HG02943 (cell line): Measurements from ENCODE around the gene SCCPDH.

Experiments
- ATAC-seq: cut with Tn5 transposase; IDR thresholded peaks from one replicate; pipeline ENCODE4 v1.9.1; 2021; ENCODE audit warnings: mild to moderate bottlenecking, low read depth, moderate library complexity; ENCODE audit not compliant: unreplicated experiment

SCCPDH gene

DNA sequence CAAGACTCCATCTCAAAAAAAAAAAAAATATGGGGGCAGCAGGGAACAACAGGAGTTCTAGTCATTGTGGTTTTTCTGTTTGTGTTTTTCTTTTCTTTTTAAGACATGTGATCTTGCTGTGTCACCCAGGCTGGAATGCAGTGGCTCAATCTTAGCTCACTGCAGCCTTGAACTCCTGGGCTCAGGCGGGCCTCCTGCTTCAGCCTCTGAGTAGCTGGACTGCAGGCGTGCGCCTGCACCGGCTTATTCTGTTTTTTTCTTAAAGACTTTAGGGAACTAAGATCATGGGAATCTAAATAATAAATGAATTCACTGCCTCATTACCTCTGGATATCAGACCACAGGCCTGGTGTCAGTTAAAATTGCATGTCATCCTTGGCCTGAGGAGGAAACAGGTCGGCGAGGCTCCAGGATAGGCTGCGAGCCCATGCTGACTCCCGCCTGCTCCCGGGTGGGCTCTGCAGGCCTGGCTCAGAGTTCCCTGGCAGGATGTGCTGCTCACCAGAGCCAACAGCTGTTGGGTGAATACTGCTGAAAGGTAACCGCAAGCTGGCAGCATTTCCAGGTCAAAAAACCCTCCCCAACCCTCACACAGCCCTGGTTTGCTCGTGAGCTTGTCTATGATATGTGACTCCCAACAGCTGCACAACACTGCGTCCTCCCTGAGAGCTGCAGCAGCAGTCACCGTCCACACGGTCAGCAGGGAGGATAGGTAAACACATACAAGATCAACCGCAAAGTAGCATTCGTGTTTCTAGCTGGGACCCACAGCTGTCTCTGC is 58.1 kb downstream of the SCCPDH start:
- peak; percentile 71 for ATAC-seq

DNA sequence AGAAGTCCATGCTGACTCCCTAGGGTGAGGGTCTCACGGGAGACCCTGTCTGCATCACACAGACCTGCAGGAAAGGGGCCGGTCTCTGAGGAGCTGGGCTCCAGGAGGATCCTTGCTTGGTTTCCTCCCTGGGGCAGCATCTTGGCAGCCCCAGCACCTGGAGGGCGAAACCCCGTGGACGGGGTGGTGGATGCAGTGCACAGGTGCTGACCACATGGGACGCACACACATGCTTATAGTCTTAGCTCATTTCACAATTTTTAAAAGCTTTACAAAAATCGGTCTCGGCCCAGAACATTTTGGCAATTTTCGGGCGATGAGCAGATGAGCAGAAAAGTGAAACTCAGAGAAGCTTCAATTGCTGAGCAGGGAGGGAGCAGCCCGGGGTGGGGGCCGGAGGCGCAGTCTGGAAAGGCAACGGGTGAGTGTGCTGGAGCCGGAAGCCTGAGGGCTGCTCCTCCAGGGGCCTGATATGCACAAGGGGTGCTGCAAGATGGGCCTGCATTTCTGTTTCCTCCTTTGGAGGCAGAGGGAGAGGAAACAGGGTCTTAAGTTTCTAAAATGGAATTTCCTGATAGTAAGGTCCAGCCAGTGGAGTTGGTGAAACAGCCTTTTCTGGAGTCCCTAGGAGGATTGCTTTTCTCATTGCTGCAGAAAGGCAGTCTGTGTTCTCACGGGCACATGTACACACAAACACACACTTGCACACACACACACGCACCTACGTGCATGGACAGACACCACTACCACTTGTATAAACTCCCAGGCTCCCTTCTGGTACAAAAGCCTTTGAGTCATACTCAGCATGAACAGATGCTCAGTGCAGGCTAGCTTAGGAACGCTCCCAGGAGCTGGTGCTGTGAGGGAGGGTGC is 60.6 kb downstream of the SCCPDH start:
- ATAC-seq = no peak

DNA sequence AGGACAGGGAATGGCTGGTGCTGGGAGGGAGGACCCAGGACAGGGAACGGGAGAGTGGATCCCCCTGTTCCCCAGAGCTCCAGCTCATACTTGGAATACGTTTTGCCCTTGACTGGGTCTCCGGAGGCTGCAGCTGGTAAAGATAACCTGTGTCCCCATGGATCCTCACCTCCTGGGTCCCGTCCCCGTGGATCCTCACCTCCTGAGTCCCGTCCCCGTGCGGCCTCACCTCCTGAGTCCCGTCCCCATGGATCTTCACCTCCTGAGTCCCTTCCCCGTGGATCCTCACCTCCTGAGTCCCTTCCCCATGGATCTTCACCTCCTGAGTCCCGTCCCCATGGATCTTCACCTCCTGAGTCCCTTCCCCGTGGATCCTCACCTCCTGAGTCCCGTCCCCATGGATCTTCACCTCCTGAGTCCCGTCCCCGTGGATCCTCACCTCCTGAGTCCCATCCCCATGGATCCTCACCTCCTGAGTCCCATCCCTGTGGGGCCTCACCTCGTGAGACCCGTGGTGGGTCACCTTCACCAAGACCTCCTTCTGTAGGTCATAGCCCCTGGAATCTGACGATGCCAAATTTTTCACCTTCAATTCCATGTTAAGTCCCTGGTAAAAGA is 61.4 kb downstream of the SCCPDH start:
- ATAC-seq = no peak

DNA sequence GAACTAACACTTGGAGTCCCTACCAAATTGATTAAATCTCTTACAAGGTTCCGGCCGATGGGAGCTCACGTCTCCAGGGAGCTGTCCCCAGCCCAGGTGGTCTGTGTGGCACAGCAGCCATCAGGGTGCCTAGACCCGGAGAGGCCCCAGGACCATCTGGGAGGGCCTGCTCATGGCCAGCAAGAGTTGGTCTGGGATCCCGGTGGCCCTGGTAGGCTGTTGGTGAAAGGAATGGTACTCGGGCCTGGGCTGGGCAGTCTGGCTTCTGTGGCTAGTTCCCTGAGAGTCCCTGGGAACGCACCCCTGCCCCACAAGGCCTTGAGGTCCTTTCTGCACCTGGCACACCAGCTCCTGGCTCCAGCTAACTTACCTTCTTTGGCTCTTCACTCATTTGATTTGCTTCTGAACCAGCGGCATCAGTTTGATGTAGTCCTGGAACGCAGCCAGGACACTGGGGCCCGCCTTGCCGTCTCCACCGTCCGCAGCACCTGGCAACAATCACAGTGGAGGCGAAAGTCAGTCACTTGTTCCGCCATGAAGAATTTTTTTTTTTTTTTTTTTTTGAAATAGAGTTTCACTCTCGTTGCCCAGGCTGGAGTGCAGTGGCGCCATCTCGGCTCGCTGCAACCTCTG is 62.5 kb downstream of the SCCPDH start:
- no peak for ATAC-seq

DNA sequence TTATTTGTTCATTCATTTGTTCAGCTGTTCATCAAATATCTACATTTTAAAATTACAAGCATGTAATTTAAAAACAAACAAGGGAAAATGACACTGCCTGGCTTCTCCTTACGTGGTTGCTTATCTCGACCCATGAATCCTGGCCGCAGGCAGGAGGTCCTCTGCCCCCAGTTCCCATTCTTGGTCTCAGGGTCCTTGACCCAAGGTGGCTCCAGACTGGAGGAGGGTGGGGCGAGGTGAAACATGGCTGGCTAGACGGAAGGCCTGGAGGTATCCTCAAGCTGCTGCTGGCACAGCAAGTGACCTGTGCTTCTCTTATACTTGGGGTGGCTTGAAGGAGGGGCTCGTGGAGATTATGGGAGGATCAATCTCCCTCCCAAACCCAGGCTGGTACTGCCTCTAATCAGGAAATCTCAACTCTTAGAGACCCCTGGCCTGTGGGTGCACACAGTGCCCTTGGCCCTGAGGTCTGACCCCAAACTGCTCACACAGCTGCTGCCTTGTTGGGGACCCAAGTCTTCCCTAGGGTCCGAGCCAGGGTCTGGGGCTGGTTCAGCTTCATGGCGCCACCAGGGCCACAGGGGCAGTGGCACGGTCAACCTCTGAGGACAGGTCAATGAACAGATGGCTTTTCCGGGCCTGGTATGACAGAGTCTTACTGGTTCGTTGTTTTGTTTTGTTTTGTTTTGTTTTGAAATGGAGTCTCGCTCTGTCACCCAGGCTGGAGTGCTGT is 63.7 kb downstream of the SCCPDH start:
- ATAC-seq = no peak

DNA sequence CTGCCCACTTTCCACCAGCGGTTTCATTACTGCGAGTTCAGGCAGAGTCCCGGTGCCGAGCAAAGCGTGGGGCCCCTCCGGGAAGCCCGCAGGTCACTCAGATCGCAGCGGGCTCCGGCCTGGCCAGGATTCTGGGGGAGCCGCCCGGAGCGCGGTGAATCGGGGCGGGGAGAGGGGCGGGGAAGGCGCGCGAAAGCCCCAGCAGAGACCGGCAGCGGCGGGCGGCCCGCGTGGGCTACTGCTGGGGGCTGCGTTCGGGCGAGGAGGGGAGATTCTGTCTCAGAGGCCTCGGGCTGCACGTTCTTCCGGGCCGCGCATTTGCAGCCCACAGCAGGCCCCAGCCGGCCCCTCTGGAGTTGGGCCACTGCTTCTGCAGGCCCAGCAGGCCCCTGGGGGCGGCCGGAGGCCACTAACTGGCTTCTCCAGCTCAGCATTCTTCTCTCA is 64.7 kb downstream of the SCCPDH start:
- ATAC-seq = no peak

DNA sequence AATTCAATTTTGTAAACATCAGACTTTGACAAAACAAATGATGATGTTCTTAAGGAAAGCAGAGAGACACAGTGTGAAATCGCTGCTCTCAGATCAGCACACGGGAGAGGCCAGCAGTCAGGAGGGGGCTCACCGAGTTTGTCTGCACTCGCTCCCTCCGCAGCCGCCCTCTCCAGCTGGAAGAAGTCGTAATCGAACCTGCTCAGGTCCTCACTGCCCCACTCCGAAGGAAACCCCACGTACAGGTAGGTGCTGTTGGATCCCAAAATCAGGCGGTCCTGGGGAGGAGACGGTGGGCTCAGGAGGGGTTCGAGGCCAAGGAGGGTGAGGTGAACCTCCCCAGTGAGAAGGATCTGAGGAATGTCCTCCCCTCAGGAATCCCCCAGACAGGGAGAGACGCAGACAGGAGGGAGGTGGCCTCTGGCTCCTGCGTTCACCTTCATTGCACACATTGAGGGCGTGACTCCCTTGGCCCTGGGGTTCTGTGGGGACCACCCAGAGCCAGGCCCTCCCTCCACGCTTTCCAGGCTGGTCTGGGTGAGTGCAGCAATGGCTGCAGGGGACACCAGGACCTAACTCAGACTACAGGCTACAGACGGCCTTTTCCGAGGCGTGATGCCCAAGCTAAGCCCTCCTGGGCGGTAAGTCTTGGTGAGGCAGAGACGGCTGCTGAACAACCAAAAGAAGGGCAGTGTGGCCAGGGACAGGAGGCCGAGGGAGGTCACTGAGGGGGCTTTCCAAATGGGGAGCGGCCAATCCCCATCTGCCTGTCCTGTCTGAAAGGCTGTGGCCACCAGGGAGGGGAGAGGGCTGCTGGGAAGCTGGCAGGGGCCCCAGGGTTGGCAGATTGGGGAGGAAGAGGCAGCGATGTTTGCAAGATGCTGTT is 65.5 kb downstream of the SCCPDH start:
- no peak for ATAC-seq

DNA sequence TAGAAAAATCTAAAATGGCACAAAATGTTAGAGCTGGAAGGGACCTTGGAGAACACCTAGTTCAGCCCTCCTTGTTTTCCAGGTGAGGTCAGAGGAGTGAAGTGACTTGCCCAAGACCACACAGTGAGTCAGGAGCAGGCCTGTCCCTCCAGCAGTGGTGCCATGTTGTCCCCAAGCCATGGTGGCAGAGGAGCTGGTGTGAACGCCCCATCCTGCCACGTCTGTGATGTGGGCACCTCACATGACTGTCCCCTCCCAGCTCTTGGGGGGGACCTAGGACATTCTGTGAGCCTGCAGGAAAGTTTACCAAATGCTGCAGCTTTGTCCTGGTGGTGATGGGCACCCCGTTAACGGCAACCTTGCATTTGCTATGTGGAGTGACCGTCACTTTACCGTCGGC is 66.2 kb downstream of the SCCPDH start:
- no peak for ATAC-seq

DNA sequence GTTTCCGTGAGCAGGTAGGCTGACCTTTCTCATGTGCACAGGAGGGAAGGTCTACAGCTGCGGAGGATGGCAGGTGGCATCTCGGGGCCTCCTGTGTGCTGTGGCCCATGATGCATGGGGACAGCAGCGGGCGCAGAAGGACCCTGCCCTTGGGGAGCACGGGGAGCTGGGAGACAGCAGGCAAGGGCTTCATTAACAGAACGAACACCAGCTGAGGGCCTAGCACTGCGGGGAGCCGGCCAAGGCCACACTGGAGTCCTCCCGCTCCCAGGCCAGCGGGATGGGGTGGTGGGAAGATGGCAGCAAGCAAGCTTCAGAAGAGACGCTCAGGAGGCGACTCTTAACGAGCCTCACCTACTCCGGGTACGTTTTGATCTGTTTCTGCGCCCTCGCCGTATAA is 66.6 kb downstream of the SCCPDH start:
- ATAC-seq = no peak

DNA sequence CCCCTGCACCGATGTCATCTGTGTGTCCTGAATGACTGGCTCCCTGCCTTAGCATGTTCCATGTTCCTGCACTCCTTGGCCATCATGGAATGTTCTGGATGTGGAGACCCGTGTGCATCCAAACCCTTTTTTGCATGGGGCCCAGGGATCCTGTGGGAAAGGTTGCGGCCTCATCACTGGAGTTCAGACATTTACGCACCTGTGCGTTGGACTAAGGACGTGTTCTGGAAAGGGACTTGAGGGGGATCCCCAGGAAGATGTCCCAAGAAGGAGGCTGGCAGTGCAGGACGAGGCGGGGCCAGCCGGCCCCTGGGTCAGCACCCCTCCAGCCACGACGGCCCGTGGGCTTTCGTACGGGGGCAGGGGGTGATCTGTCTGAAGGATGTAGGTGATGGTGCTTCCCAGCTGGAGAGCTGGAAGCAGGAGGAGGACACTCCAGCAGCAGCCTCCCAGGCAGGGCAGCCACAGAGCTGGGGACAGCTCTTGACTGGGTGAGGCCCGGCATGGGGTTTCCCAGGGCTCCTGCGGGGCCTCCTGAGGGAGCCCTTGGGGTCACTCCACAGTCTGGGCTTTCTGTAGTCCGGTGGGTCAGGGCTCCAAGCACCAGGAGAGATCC is 67.2 kb downstream of the SCCPDH start:
- ATAC-seq = no peak

DNA sequence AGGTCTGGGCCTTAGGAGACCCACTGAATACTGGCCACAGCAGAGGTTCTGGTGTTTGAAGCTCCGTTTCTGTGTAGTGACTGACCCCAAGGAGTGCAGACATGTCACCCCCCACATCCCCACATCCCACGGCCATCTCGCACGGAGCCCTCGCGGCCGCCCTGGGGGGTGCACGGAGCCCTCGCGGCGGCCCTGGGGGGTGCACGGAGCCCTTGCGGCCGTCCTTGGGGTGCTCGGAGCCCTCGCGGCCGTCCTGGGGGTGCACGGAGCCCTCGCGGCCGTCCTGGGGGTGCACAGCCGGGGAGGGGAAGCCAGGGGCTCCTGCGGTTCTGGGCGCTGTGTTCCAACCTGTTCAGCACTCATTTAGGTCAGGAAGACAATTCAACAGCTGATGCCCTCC is 68.4 kb downstream of the SCCPDH start:
- ATAC-seq = no peak

DNA sequence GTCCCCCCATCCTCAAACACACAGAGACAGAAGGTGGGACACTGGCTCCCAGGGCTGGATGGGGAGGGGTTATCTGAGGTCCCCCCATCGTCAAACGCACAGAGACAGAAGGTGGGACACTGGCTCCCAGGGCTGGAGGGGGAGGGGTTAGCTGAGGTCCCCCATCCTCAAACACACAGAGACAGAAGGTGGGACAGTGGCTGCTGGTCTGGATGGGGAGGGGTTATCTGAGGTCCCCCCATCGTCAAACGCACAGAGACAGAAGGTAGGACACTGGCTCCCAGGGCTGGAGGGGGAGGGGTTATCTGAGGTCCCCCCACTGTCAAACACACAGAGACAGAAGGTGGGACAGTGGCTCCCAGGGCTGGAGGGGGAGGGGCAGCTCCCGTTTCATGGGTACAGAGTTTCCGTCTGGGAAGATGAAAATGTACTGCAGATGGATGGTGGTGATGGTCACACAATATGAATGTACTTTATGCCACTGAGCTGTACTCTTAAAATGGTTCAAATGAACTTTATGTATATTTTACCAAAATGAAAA is 69.2 kb downstream of the SCCPDH start:
- no peak for ATAC-seq

DNA sequence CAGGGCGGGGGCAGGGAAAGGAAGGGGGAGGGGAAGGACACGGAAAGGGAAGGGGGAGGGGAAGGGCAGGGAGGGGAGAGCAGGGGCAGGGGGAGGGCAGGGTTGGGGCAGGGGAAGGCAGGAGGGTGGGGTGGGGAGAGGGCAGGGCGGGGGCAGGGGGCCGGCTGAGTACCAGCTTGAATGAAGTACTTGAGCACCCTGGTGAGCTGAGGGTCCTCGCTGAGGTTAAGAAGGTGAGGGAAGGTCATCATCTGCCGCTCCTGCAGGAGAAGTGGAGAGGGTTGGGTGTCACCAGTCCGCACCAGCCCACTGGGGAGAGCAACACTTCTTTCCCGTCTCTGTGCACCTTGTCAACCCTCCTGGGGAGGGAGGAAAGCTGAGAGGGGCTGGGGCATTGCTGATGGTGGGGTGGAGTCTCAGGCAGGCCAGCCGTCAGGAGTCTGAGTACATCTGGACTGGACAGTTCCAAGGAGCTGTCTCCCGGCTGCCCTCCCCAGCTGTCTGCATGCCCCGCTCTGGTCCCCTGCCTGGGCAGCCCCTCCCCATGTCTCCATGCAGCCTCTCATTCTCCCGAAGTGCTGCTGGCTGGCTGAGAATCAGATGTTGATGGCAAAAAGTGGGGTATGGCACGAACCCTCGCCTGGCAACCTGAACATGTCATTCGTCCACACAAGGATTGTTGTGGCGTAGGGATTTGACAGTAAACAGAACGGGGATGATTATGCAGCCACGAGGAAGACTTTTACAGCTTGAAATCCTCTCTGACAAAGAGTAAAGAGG is 70.0 kb downstream of the SCCPDH start:
- ATAC-seq = no peak

DNA sequence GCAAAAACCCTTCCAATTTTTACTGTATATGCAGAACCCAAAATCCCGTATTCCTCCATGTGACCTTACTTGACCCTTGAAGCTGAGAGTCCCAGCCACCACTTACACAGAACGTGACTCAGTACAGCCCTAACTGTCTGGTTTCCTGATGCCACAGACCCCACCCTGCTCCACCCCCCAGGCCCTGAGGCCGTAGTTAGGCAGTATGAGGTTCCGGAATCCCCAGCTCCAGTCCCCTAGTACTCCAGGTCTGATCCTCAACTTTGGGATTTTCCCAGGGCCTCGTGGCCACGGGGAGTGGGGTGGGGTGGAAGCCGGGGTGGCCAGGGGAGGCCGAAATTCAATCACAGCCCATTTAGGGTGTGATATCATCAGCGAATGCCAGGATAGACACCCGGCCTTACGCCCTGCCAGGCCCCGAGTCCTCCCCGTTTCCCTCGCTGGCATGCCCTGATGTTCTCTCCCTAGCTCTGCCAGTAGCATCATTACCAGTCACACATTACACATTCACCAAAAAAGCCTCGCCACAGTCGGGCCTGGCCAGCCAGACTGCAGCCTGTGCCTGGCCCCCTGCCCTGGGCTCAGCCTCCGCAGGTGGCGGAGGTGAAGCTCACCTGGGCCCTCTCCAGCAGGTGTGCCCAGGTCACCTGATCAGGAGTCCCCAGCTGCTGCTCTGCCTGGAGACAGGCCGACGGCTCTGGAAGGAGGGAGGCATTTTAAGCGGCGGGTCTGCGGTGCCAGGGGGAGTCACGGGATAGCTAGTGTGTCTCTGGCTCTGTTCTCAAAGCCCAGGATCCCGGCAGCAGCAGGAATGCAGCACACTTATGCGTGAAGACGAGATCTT is 70.8 kb downstream of the SCCPDH start:
- no peak for ATAC-seq

DNA sequence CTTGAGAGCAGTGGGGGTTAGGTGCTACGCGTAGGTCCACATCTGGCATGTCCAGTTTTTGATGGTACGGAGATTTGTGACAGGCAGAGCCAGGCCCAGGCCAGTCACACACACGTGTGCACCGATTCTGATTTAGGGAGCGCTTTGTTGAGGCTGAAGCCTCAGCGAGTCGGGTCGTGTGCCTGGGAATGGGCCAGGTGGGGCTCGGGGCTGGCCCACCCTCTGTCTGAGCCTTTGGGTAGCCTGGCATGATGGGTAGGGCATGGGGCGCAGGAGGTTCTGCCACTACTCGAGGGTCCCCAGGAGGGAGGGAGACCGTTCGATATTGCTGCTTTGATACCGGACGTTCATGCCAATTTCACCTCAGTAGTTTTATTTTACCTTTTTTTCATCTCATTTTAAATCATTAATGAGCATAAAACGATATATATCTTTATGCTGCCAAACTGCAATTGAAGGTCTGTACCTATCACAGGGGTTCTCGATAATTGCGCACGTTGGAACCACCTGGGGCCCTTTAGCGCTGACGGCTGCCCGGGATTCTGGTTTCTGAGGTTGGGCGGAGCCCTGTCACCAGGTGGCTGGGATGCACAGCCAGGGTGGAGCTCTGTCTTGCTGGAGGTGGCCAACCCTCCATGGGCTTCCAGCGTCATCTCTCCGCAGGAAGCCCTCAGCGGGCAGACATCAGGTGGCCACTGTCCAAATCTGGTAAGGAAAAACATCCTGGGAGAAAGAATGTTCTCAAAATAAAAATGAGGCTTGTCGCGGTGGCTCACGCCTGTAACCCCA is 71.9 kb downstream of the SCCPDH start:
- ATAC-seq = no peak

DNA sequence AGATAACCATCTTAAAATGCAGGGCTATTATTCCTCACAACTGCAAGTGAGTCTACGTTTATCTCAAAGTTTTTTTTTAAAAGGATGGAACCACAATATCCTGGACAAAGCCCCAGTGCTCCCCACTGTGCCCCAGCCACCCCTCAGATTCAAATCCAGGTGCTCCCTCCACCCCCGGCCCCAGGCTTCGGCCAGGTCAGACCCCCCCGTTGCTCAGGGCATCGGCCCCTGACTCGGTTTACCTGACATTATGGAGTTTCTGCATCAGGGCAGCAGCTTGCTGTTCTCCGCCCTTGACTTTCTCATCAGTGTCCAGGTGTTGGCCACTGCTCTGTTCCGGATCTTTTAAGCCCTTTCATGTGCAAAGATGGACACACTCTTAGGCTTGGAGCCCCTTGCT is 72.9 kb downstream of the SCCPDH start:
- no peak for ATAC-seq
